Activated CD4-positive, alpha-beta T cell treated with anti-CD3 and anti-CD28 coated beads for 24 hours (primary cell): ENCODE results near the gene RTN3.
"Not testable (repeated sequence)": the region's sequence is repeated elsewhere in the genome, so short reads cannot be mapped to it uniquely, and the experiment has no call there.

Source experiments
- DNase-seq, 2 donors: peaks; one replicate each; pipeline ENCODE4 v3.0.0-alpha.2; 2020; ENCODE audit warnings: low read depth in 2 of 2

The RTN3 gene

GRCh38 chr11:63768237-63769041, 87.1 kb downstream of the RTN3 start, which contains the start of gene ZFTA:
ZFTA (minus strand) TSS chr11:63768775; CDS start chr11:63768622, 153 bp downstream.
- peak; percentile 33 to 36 for DNase-seq

- DNase-seq, result peak in 1 of 2 donors; percentile 7
Observed at GRCh38 chr11:63769042-63769713, 87.9 kb downstream of the RTN3 start.

GRCh38 chr11:63769714-63770455, 88.6 kb downstream of the RTN3 start:
- no peak for DNase-seq

GRCh38 chr11:63770763-63771162, 89.5 kb downstream of the RTN3 start:
- no peak for DNase-seq

- not testable (repeated sequence) for DNase-seq
Observed at GRCh38 chr11:63771741-63772318, 90.5 kb downstream of the RTN3 start.

- no peak for DNase-seq
Observed at GRCh38 chr11:63775191-63775590, 93.9 kb downstream of the RTN3 start.

- DNase-seq, result no peak
Observed at GRCh38 chr11:63779039-63779438, 97.7 kb downstream of the RTN3 start.

- no peak for DNase-seq
Observed at GRCh38 chr11:63782749-63783148, 101.4 kb downstream of the RTN3 start.

GRCh38 chr11:63783925-63784592, 102.8 kb downstream of the RTN3 start:
- DNase-seq, result no peak

- no peak for DNase-seq
Observed at GRCh38 chr11:63785823-63786222, 104.5 kb downstream of the RTN3 start.

GRCh38 chr11:63791495-63792167, 110.3 kb downstream of the RTN3 start:
- DNase-seq, result no peak

GRCh38 chr11:63793161-63793560, 111.9 kb downstream of the RTN3 start:
- no peak for DNase-seq

- DNase-seq, result no peak
Observed at GRCh38 chr11:63795066-63795465, 113.8 kb downstream of the RTN3 start.

GRCh38 chr11:63800921-63801320, 119.6 kb downstream of the RTN3 start:
- DNase-seq, result no peak

- DNase-seq, result no peak
Observed at GRCh38 chr11:63802637-63803414, 121.5 kb downstream of the RTN3 start.

- DNase-seq, result no peak
Observed at GRCh38 chr11:63804259-63804658, 123.0 kb downstream of the RTN3 start.

- no peak for DNase-seq
Observed at GRCh38 chr11:63805844-63806415, 124.6 kb downstream of the RTN3 start.
